Activated CD4-positive, alpha-beta T cell treated with anti-CD3 and anti-CD28 coated beads for 36 hours (primary cell): Measurements from ENCODE around the gene UBR3. TPM values are rescaled to one million over a fixed set of nuclear protein-coding genes. Genes with fewer than 3 reads are reported as not detected.

Source experiments
- ATAC-seq: fragments of 200-7000 bp; cut with Tn5 transposase; one replicate; pipeline ENCODE4 v1.10.0; 2021; ENCODE audit warnings: mild to moderate bottlenecking, moderate library complexity
- CTCF ChIA-PET: fragments of 350-600 bp; sonication (Branson Sonifier 250); formaldehyde crosslinking; loops from one replicate; lab custom pipeline; 2021; ENCODE audit warnings: antibody characterized with exemption; lab: Charles Lee
- POLR2A ChIA-PET: fragments of 350-600 bp; sonication (Branson Sonifier 250); formaldehyde crosslinking; loops from one replicate; lab custom pipeline; 2021; ENCODE audit warnings: antibody characterized with exemption, inconsistent platforms; lab: Charles Lee
- DNase-seq: peaks from one replicate; pipeline ENCODE4 v3.0.0-alpha.2; 2020
- H3K27ac Mint-ChIP-seq: one replicate; pipeline ENCODE4 v1.8.0; 2021; ENCODE audit warnings: mixed read lengths
- H3K27me3 Mint-ChIP-seq: one replicate; pipeline ENCODE4 v1.8.0; 2021; ENCODE audit warnings: mixed read lengths
- H3K36me3 Mint-ChIP-seq: one replicate; pipeline ENCODE4 v1.8.0; 2021; ENCODE audit warnings: low read depth, mixed read lengths
- H3K4me1 Mint-ChIP-seq: one replicate; pipeline ENCODE4 v1.8.0; 2021; ENCODE audit warnings: mixed read lengths
- H3K4me3 Mint-ChIP-seq: one replicate; pipeline ENCODE4 v1.8.0; 2021; ENCODE audit warnings: mild to moderate bottlenecking, moderate library complexity, mixed read lengths
- H3K9me3 Mint-ChIP-seq: one replicate; pipeline ENCODE4 v1.8.0; 2021; ENCODE audit warnings: low read depth, mixed read lengths
- intact Hi-C, 2 experiments: fragments of 100-400 bp; cut with DNase I in 1 of 2; cut with micrococcal nuclease in 1 of 2; formaldehyde crosslinking; loops; one replicate each; pipeline versions ENCODE4 v1.14.2 to v1.15.1; 2022 to 2024; cut with DNase I, micrococcal nuclease
- total RNA-seq, 2 experiments: library from RNA; stranded (reverse); gene quantifications; one replicate each; pipeline ENCODE4 v1.2.3, GENCODE V29; 2021

Gene UBR3, protein sequence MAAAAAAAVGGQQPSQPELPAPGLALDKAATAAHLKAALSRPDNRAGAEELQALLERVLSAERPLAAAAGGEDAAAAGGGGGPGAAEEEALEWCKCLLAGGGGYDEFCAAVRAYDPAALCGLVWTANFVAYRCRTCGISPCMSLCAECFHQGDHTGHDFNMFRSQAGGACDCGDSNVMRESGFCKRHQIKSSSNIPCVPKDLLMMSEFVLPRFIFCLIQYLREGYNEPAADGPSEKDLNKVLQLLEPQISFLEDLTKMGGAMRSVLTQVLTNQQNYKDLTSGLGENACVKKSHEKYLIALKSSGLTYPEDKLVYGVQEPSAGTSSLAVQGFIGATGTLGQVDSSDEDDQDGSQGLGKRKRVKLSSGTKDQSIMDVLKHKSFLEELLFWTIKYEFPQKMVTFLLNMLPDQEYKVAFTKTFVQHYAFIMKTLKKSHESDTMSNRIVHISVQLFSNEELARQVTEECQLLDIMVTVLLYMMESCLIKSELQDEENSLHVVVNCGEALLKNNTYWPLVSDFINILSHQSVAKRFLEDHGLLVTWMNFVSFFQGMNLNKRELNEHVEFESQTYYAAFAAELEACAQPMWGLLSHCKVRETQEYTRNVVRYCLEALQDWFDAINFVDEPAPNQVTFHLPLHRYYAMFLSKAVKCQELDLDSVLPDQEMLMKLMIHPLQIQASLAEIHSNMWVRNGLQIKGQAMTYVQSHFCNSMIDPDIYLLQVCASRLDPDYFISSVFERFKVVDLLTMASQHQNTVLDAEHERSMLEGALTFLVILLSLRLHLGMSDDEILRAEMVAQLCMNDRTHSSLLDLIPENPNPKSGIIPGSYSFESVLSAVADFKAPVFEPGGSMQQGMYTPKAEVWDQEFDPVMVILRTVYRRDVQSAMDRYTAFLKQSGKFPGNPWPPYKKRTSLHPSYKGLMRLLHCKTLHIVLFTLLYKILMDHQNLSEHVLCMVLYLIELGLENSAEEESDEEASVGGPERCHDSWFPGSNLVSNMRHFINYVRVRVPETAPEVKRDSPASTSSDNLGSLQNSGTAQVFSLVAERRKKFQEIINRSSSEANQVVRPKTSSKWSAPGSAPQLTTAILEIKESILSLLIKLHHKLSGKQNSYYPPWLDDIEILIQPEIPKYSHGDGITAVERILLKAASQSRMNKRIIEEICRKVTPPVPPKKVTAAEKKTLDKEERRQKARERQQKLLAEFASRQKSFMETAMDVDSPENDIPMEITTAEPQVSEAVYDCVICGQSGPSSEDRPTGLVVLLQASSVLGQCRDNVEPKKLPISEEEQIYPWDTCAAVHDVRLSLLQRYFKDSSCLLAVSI (N-terminal part only)
- total RNA-seq, result 10 to 100 TPM; 17.2 to 26.1 TPM

GRCh38 chr2:169827272-169828140, at the start of gene UBR3:
UBR3 (plus strand) TSS chr2:169827454; CDS start chr2:169827508, 54 bp downstream.
- H3K4me1 Mint-ChIP-seq, result peaks cover 52% of the 10 kb centered on the region
- peak within 1 kb of the TSS; percentile 73 for H3K27ac Mint-ChIP-seq
- intact Hi-C loops, result loop anchor here (1.0 to 10.0 kb wide), 11 partner anchors 28 to 1583 kb away; partner anchors contain the start of genes ERICH2 (in 1 of the 2), FASTKD1 (in 1 of the 2), GORASP2 (in 1 of the 2) and LRP2 (in 1 of the 2)
- no peaks in the 10 kb centered on the region for H3K9me3 Mint-ChIP-seq
- peaks cover 17% of the 10 kb centered on the region for H3K36me3 Mint-ChIP-seq
- peak within 1 kb of the TSS; percentile 87 for H3K4me3 Mint-ChIP-seq
- DNase-seq, result peak; percentile 95
- CTCF ChIA-PET, result interaction anchor here (0.6 to 2.2 kb wide), 10 partner anchors 9 to 101 kb away, joined by 3 to 7 read pairs (median 4); no protein-coding TSS in a partner anchor
- H3K27me3 Mint-ChIP-seq, result no peaks in the 10 kb centered on the region
- POLR2A ChIA-PET, result interaction anchor here (0.6 to 2.3 kb wide), 6 partner anchors 12 to 348 kb away, joined by 3 to 12 read pairs (median 5); partner anchors contain the start of genes BBS5 and SSB
- peak; percentile 83 for ATAC-seq

DNA sequence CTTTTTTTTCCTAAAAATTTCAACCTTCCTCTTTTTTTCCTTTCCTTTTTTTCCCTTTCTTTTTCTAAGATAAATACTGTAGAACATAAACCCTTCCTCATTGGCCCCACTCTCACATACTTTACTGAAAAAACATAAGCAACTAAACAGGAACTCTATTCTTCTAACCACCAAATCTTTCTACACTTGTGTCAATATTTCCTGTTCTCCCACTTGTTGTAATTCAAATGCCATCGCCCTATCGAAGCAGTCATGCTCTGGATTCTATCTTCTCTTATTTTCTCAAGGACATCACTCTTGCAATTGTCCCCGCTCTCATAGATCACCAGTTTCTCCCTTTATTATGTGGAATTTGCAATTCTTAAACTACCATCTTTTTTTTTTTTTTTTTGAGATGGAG, 48.8 kb upstream of the UBR3 start:
- H3K4me1 Mint-ChIP-seq, result no peaks in the 10 kb centered on the region
- ATAC-seq, result no peak
- H3K27me3 Mint-ChIP-seq, result peaks cover 2% of the 10 kb centered on the region
- H3K27ac Mint-ChIP-seq, result no peak overlapping the region
- CTCF ChIA-PET, result no interaction called here
- POLR2A ChIA-PET, result no interaction called here
- intact Hi-C loops, result no loop called here
- no peak for DNase-seq
- H3K36me3 Mint-ChIP-seq, result no peaks in the 10 kb centered on the region
- no peak overlapping the region for H3K4me3 Mint-ChIP-seq
- H3K9me3 Mint-ChIP-seq, result no peaks in the 10 kb centered on the region

GRCh38 chr2:169781249-169782013, 45.8 kb upstream of the UBR3 start:
- H3K27me3 Mint-ChIP-seq, result peaks cover 3% of the 10 kb centered on the region
- no peaks in the 10 kb centered on the region for H3K9me3 Mint-ChIP-seq
- no peaks in the 10 kb centered on the region for H3K4me1 Mint-ChIP-seq
- H3K4me3 Mint-ChIP-seq, result no peak overlapping the region
- no peak for DNase-seq
- CTCF ChIA-PET, result interaction anchor here (1.3 kb wide), 1 partner anchor 17 kb away, joined by 5 read pairs; the partner anchor contains the start of gene SSB
- intact Hi-C loops, result loop anchor here in 1 of 2 experiments (1.0 kb wide), 1 partner anchor 9 kb away; no protein-coding TSS in a partner anchor
- ATAC-seq, result no peak
- no peaks in the 10 kb centered on the region for H3K36me3 Mint-ChIP-seq
- POLR2A ChIA-PET, result no interaction called here
- H3K27ac Mint-ChIP-seq, result no peak overlapping the region

GRCh38 chr2:169782513-169782912, 44.7 kb upstream of the UBR3 start:
- no peak overlapping the region for H3K4me3 Mint-ChIP-seq
- intact Hi-C loops, result no loop called here
- H3K4me1 Mint-ChIP-seq, result no peaks in the 10 kb centered on the region
- POLR2A ChIA-PET, result no interaction called here
- ATAC-seq (no peak), DNase-seq (no peak)
- H3K9me3 Mint-ChIP-seq, result no peaks in the 10 kb centered on the region
- peaks cover 3% of the 10 kb centered on the region for H3K27me3 Mint-ChIP-seq
- H3K36me3 Mint-ChIP-seq, result no peaks in the 10 kb centered on the region
- H3K27ac Mint-ChIP-seq, result no peak overlapping the region
- CTCF ChIA-PET, result interaction anchor here (1.3 kb wide), 1 partner anchor 16 kb away, joined by 5 read pairs; the partner anchor contains the start of gene SSB

DNA sequence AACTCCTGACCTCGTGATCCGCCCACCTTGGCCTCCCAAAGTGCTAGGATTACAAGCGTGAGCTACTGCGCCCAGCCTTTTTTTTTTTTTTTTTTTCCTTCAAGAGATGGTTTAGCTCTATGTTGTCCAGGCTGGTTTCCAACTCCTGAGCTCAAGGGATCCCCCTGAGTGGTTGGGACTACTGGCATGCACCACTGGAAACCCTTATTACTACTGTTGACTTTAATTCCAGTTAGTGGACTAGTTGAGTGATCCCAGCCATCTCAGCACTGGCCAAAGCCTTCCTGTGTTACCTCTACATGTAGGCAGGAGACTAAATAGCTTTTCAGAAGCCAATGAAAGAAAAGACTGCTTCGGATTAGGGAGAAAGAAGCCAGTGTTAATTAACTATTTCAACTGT, 36.7 kb upstream of the UBR3 start:
- H3K4me1 Mint-ChIP-seq, result peaks cover 5% of the 10 kb centered on the region
- H3K27ac Mint-ChIP-seq, result no peak overlapping the region
- no peaks in the 10 kb centered on the region for H3K36me3 Mint-ChIP-seq
- POLR2A ChIA-PET, result no interaction called here
- CTCF ChIA-PET, result interaction anchor here (1.5 kb wide), 1 partner anchor 269 kb away, joined by 3 read pairs; no protein-coding TSS in a partner anchor
- no peaks in the 10 kb centered on the region for H3K9me3 Mint-ChIP-seq
- ATAC-seq (no peak), DNase-seq (no peak)
- intact Hi-C loops, result loop anchor here in 1 of 2 experiments (1.0 kb wide), 1 partner anchor 9 kb away; no protein-coding TSS in a partner anchor
- H3K4me3 Mint-ChIP-seq, result no peak overlapping the region
- peaks cover 15% of the 10 kb centered on the region for H3K27me3 Mint-ChIP-seq

DNA sequence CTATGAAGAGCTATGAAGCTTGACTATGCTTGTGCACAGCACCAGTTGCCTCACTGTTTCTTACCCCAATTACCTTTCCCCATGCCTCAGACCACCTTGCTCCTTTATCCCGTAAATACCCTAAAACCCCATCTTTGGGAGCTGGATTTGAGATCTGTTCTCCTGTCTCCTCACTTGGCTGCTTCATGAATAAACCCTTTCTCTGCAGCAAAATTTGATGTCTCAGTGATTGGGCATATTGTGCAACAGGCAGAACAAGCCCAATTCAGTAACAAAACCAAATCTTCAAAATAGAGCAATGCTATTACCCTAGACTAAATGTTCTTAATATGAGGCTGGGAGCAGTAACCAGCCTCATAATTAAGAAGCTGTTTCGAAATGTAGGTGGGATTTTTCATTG, 32.1 kb upstream of the UBR3 start:
- Mint-ChIP-seq H3K27me3 (peaks cover 2% of the 10 kb centered on the region), H3K9me3 (no peaks in the 10 kb centered on the region), H3K36me3 (no peaks in the 10 kb centered on the region), H3K4me1 (peaks cover 6% of the 10 kb centered on the region), H3K4me3 (no peak overlapping the region), H3K27ac (no peak overlapping the region)
- DNase-seq (no peak), ATAC-seq (no peak)
- ChIA-PET CTCF (interaction anchor here (0.8 to 1.4 kb wide), 2 partner anchors 30 to 33 kb away, joined by 3 to 4 read pairs; partner anchors contain the start of gene METTL5), POLR2A (no interaction called here)
- intact Hi-C loops, result loop anchor here in 1 of 2 experiments (5.0 kb wide), 1 partner anchor 63 kb away; the partner anchor contains the start of gene KLHL23

GRCh38 chr2:169796441-169796840, 30.8 kb upstream of the UBR3 start:
- Mint-ChIP-seq H3K27ac (no peak overlapping the region), H3K4me1 (peaks cover 10% of the 10 kb centered on the region), H3K4me3 (no peak overlapping the region), H3K36me3 (peaks cover 4% of the 10 kb centered on the region), H3K27me3 (peaks cover 2% of the 10 kb centered on the region), H3K9me3 (no peaks in the 10 kb centered on the region)
- DNase-seq, result no peak
- POLR2A ChIA-PET, result interaction anchor here (0.5 kb wide), 1 partner anchor 26 kb away, joined by 4 read pairs; no protein-coding TSS in a partner anchor
- ATAC-seq, result no peak
- intact Hi-C loops, result loop anchor here in 1 of 2 experiments (5.0 kb wide), 1 partner anchor 64 kb away; the partner anchor contains the start of gene KLHL23
- CTCF ChIA-PET, result no interaction called here

GRCh38 chr2:169797601-169798000, 29.7 kb upstream of the UBR3 start:
- Mint-ChIP-seq H3K36me3 (peaks cover 11% of the 10 kb centered on the region), H3K4me1 (peaks cover 19% of the 10 kb centered on the region), H3K27ac (no peak overlapping the region), H3K9me3 (no peaks in the 10 kb centered on the region), H3K4me3 (no peak overlapping the region), H3K27me3 (no peaks in the 10 kb centered on the region)
- DNase-seq, result no peak
- intact Hi-C loops, result loop anchor here in 1 of 2 experiments (5.0 kb wide), 1 partner anchor 65 kb away; the partner anchor contains the start of gene KLHL23
- ChIA-PET POLR2A (interaction anchor here (1.6 kb wide), 1 partner anchor 213 kb away, joined by 4 read pairs; no protein-coding TSS in a partner anchor), CTCF (no interaction called here)
- no peak for ATAC-seq

DNA sequence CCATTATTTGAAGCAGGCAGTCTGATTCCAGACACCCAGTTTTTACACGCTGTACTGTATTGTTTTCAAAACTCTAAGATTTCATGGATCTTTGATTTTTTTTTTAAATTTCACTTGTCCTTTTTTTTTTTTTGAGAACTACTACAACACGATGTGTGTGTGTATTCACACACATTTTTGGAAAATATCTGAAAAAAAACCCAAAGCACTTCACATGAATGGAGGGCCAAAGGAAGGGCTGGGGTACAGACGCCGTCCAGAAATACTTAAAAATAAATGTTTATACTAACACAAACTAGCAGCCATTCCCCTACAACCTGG, 28.9 kb upstream of the UBR3 start:
- peak overlapping the region; percentile 93 for H3K4me3 Mint-ChIP-seq
- CTCF ChIA-PET, result interaction anchor here (1.0 kb wide), 2 partner anchors 17 to 26 kb away, joined by 3 read pairs; no protein-coding TSS in a partner anchor
- intact Hi-C loops, result loop anchor here (1.0 to 5.0 kb wide), 5 partner anchors 30 to 225 kb away; partner anchors contain the start of genes CFAP210 (in 1 of the 2), FASTKD1 (in 1 of the 2), KLHL23 (in 1 of the 2) and PHOSPHO2 (in 1 of the 2)
- peak overlapping the region; percentile 82 for H3K27ac Mint-ChIP-seq
- POLR2A ChIA-PET, result interaction anchor here (1.2 to 1.6 kb wide), 2 partner anchors 29 to 213 kb away, joined by 4 to 12 read pairs; partner anchors contain the start of gene UBR3
- H3K9me3 Mint-ChIP-seq, result no peaks in the 10 kb centered on the region
- no peaks in the 10 kb centered on the region for H3K27me3 Mint-ChIP-seq
- H3K4me1 Mint-ChIP-seq, result peaks cover 22% of the 10 kb centered on the region
- peaks cover 12% of the 10 kb centered on the region for H3K36me3 Mint-ChIP-seq
- ATAC-seq (no peak), DNase-seq (no peak)
